B cell (primary cell): ENCODE results near the gene RUNDC3A.

Experiments used
- EZH2 ChIP-seq: IDR thresholded peaks from 2 replicates; pipeline ENCODE4 v1.6.1; 2012; ENCODE audit warnings: borderline replicate concordance, low read depth, mild to moderate bottlenecking, moderate library complexity, low read length; ENCODE audit not compliant: insufficient read depth, poor library complexity, severe bottlenecking
- TF ChIP-seq, protein P1 (sequence below): fragments of 200-600 bp; IDR thresholded peaks from one replicate; pipeline ENCODE4 v1.8.0; 2022; ENCODE audit warnings: antibody characterized with exemption, mild to moderate bottlenecking

DNA sequence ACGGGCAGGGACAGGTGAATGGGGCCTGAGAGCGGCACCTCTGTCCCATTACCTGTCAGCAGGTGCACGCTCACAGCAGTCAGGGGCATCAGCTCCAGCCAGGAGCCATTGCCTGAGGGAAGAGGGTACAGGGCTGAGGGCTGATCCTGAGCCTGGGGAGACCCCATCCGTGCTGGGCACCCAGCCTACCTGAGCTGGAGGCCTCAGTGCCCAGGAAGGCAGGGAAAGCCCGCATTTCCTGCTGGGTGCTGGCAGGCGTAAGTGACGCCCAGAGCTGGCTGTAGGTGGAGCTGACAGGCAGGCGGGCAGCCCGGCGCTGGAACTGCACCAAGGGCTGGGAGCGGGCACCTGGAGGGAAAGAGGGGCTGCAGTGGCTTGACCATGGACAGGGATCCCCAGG is 47.8 kb downstream of the RUNDC3A start:
- TF ChIP-seq EZH2, result no peak
- TF ChIP-seq, protein P1, sequence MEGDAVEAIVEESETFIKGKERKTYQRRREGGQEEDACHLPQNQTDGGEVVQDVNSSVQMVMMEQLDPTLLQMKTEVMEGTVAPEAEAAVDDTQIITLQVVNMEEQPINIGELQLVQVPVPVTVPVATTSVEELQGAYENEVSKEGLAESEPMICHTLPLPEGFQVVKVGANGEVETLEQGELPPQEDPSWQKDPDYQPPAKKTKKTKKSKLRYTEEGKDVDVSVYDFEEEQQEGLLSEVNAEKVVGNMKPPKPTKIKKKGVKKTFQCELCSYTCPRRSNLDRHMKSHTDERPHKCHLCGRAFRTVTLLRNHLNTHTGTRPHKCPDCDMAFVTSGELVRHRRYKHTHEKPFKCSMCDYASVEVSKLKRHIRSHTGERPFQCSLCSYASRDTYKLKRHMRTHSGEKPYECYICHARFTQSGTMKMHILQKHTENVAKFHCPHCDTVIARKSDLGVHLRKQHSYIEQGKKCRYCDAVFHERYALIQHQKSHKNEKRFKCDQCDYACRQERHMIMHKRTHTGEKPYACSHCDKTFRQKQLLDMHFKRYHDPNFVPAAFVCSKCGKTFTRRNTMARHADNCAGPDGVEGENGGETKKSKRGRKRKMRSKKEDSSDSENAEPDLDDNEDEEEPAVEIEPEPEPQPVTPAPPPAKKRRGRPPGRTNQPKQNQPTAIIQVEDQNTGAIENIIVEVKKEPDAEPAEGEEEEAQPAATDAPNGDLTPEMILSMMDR, result no peak
